GM18873 (cell line): ENCODE data around the gene NOS1AP.
"Not testable (repeated sequence)": the region's sequence is repeated elsewhere in the genome, so short reads cannot be mapped to it uniquely, and the experiment has no call there.

Source experiments
- ATAC-seq: cut with Tn5 transposase; IDR thresholded peaks from one replicate; pipeline ENCODE4 v1.9.1; 2021; ENCODE audit warnings: mild to moderate bottlenecking, moderate library complexity, moderate number of reproducible peaks; ENCODE audit not compliant: unreplicated experiment, low FRiP score

The NOS1AP gene

DNA sequence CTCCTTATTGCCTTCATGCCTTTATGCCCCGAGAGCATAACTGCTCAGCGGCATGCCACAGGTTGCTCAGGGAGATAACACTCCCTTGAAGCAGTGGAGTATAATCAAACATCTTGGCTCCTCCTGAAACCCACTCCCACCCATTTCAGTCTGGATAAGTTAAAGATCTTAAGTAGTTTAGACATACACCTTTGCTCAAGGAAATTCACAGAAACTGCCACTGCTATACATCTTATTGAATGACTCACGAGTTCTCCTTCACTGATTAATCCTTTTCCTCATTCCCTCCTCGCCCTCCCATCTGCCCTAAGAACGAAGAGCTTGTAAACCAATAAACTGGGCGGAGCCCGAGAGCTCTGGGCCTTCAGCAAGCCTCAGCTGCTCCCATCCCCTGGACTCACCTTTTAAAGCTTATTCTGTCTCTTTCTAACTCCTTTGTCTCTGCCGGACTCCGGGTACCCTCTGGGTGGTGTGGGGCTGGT is 350.0 kb downstream of the NOS1AP start:
- not testable (repeated sequence) for ATAC-seq
